ENCODE measurements around the gene OVCH1.
"Not testable (repeated sequence)": the region's sequence is repeated elsewhere in the genome, so short reads cannot be mapped to it uniquely, and the experiment has no call there.

OVCH1 gene

GRCh38 chr12:29492891-29493290, 4.6 kb downstream of the OVCH1 start:
- DNase-seq (ENCODE audit: low spot score) = no peak

GRCh38 chr12:29486972-29487371, 10.5 kb downstream of the OVCH1 start:
- DNase-seq (ENCODE audit: low spot score) = no peak

- DNase-seq (ENCODE audit: low spot score) = no peak
Observed at GRCh38 chr12:29463198-29463597, 34.3 kb downstream of the OVCH1 start.

GRCh38 chr12:29460082-29460481, 37.4 kb downstream of the OVCH1 start:
- no peak for DNase-seq (ENCODE audit: low spot score)

GRCh38 chr12:29455087-29455486, 42.4 kb downstream of the OVCH1 start:
- no peak for DNase-seq (ENCODE audit: low spot score)

- DNase-seq (ENCODE audit: low spot score) = no peak
Observed at GRCh38 chr12:29451888-29452287, 45.6 kb downstream of the OVCH1 start.

- no peak for DNase-seq (ENCODE audit: low spot score)
Observed at GRCh38 chr12:29448157-29448556, 49.3 kb downstream of the OVCH1 start.

- no peak for DNase-seq (ENCODE audit: low spot score)
Observed at GRCh38 chr12:29447285-29447975, 50.1 kb downstream of the OVCH1 start.

- DNase-seq (ENCODE audit: low spot score) = no peak
Observed at GRCh38 chr12:29439506-29439905, 58.0 kb downstream of the OVCH1 start.

GRCh38 chr12:29438752-29439408, 58.6 kb downstream of the OVCH1 start:
- no peak for DNase-seq (ENCODE audit: low spot score)

GRCh38 chr12:29437575-29437974, 59.9 kb downstream of the OVCH1 start:
- DNase-seq (ENCODE audit: low spot score) = no peak

GRCh38 chr12:29436815-29437214, 60.7 kb downstream of the OVCH1 start:
- DNase-seq (ENCODE audit: low spot score) = not testable (repeated sequence)

- no peak for DNase-seq (ENCODE audit: low spot score)
Observed at GRCh38 chr12:29431513-29431912, 66.0 kb downstream of the OVCH1 start.

- DNase-seq (ENCODE audit: low spot score) = no peak
Observed at GRCh38 chr12:29430716-29431044, 66.8 kb downstream of the OVCH1 start.

GRCh38 chr12:29429999-29430715, 67.3 kb downstream of the OVCH1 start:
- no peak for DNase-seq (ENCODE audit: low spot score)

GRCh38 chr12:29428633-29429032, 68.9 kb downstream of the OVCH1 start:
- DNase-seq (ENCODE audit: low spot score) = peak; percentile 15

GRCh38 chr12:29427964-29428363, 69.5 kb downstream of the OVCH1 start:
- DNase-seq (ENCODE audit: low spot score) = peak; percentile 36

- DNase-seq (ENCODE audit: low spot score) = no peak
Observed at GRCh38 chr12:29426498-29426897, 71.0 kb downstream of the OVCH1 start.

- DNase-seq (ENCODE audit: low spot score) = no peak
Observed at GRCh38 chr12:29425722-29426121, 71.8 kb downstream of the OVCH1 start.

- no peak for DNase-seq (ENCODE audit: low spot score)
Observed at GRCh38 chr12:29416748-29417147, 80.7 kb downstream of the OVCH1 start.

- DNase-seq (ENCODE audit: low spot score) = no peak
Observed at GRCh38 chr12:29415111-29415510, 82.4 kb downstream of the OVCH1 start.

- no peak for DNase-seq (ENCODE audit: low spot score)
Observed at GRCh38 chr12:29414368-29414767, 83.1 kb downstream of the OVCH1 start.

- no peak for DNase-seq (ENCODE audit: low spot score)
Observed at GRCh38 chr12:29405561-29405960, 91.9 kb downstream of the OVCH1 start.

Measured in SW480 (cell line).